Sciatic nerve (tissue), 2 donors: ENCODE results near the gene PSG1. TPM values are rescaled to one million over a fixed set of nuclear protein-coding genes. Genes with fewer than 3 reads are reported as not detected.
"Not testable (repeated sequence)": the region's sequence is repeated elsewhere in the genome, so short reads cannot be mapped to it uniquely, and the experiment has no call there.

ENCODE experiments used
- ATAC-seq: fragments of 200-7000 bp; cut with Tn5 transposase; one replicate; pipeline ENCODE4 v1.9.1; 2020; ENCODE audit warnings: mild to moderate bottlenecking, moderate library complexity
- DNase-seq: peaks from one replicate; pipeline ENCODE4 v3.0.0-alpha.2; 2020; ENCODE audit warnings: low spot score
- intact Hi-C: fragments of 100-400 bp; cut with DNase I; formaldehyde crosslinking; loops from one replicate; pipeline ENCODE4 v1.14.2; 2022
- total RNA-seq: library from RNA; stranded (reverse); fragmentation: NEBNext Ultra II Directional; extraction: Animal tissue kit (Norgen Biotek cat#: 25700); gene quantifications from one replicate; pipeline ENCODE4 v1.2.1, GENCODE V29; 2021
- donor health status: DM: no; HTN: no; CAD: no.
- donor health status: DM: no; HTN: no; CAD: no.

Gene PSG1
- total RNA-seq: not detected

DNA sequence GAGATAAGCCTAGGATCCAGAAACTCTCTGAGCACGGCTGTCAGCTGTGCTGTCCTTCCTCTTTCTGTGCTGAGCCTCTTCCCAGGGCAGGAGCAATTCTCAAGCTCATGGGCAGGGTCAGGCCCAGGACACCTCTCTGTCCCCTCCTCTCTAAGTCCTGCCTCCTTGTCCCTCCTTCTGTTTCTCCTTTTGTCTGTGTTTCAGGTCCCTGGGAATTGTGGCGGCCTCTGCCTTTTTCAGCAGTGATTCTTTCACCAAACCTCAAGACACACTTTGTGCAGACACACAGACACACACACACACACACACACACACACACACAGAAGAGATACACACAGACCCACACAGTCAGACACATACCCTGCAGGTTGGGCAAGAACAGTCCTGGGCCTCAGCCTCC lies at the start of gene PSG1:
Gene PSG1 (minus strand): TSS at position 101 of the 400 bp plus-strand sequence. CDS start 132 bp downstream, outside the sequence.
- intact Hi-C loops: no loop called here
- no peak for DNase-seq
- no peak for ATAC-seq

DNA sequence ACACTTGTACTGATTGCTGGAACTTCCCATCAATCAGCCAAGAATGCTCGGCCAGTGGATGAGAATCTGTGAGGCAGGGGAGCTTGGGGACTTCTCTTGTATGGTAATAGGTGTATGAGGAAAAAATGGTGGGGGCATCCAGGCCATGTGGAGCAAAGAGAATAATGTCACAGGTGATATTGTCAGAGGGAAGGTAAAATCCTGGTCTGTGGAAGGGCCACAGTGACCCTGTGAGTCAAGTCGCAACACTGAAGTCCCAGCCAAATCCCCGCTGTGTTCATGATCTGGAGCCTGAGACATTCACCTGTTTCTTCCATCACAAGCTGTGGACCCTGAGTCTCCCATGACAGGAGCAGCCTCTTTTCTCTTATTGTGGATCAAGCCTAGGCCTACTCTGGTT lies 49.4 kb upstream of the PSG1 start:
- no peak for DNase-seq
- ATAC-seq: no peak
- intact Hi-C loops: no loop called here

DNA sequence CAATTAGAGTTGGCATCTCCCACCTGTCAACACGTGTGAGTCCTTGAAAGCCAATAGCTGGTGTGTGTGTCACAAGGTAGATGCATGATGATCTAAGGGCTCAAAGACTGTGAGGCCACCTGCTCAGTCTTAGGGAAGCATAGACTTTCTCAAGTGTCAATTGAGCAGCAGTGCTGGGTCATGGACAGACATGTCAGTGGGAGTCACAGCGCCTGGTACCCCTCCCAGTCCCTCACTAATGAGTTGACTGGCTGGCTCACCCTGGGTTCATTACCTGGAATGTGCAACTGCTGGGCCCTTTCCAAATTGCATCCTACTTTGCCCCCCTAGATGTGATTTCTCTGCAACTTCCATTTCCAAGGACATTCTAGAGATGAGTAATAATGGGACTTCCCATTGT lies 47.3 kb upstream of the PSG1 start:
- ATAC-seq (no peak), DNase-seq (no peak)
- intact Hi-C loops: no loop called here

DNA sequence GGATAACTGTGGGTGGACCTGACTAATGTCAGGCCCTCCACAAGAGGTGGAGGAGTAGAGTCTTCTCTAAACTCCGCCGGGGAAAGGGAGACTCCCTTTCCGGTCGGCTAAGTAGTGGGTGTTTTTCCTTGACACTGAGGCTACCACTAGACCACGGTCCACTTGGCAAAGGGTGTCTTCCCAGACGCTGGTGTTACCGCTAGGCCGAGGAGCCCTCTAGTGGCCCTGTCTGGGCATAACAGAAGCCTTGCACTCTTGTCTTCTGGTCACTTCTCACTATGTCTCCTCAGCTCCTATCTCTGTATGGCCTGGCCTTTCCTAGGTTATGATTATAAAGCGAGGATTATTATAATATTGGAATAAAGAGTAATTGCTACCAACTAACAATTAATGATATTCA lies 43.6 kb upstream of the PSG1 start:
- intact Hi-C loops, ATAC-seq, DNase-seq: not testable (repeated sequence)

DNA sequence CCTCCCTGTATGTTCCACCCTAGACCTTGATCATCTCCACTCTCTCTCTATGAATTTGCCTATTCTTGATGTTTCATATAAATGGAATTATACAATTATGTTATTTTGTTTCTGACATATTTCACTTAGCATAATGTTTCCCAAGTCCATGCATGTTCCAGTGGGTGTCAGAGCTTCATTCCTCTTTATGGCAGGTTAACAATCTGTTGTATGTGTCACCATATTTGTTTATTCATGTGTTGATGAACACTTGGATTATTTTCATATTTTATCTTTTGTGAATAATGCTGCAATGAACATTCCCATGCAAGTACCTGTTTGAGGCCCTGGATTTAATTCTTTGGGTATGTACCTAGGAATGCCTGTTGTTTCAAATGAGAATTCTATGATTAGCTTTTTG lies 41.5 kb upstream of the PSG1 start:
- intact Hi-C loops, ATAC-seq, DNase-seq: not testable (repeated sequence)

DNA sequence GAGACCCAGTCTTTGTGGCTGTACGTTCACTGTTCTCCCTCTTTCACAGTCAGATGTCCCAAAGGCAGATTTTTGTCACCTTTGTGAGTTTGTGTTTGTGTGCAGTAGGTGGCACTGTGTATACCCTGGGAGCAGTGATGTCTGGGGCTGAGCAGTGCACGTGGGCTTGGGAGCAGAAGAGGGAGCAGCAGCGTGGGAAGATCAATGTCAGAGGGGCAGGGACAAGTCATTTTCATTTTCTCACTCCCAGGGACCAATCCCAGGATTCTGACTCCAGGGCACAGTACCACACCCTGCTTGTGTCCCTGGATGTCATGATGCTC lies 40.2 kb upstream of the PSG1 start:
- ATAC-seq (no peak), DNase-seq (no peak)
- intact Hi-C loops: no loop called here

DNA sequence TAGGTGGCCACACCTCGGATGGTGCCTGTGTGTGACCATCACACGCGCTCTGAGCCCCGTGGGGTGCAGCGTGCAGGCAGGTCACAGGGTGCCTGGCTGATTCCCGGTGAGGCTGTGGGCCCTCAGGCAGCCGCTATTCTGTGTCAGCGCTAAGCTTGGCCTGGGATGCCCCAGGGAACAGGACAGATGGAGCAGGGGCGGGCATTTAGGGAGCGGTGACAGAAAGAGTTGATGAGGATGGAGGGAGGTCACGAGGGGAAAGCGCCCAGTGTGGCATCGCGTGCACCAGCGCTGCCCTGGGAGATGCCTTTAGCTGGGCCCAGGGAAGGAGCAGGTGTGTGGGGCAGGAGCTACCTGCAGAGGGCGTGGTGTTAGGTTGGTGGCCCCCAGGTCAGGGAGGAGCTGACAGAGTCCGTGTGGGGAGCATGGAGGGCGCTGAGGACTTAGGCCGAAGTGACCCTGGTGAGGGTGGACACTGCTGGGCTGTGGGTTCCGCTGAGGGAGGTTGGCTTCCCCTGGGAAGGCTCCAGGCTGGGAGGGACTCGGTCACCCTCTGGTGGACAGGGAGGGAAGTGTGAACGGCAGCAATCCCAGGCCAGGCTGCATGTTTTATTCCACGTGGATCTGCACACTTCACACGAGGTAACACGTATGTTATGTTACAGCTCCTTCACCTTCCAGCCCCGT lies 39.7 kb upstream of the PSG1 start:
- intact Hi-C loops, ATAC-seq, DNase-seq: not testable (repeated sequence)

DNA sequence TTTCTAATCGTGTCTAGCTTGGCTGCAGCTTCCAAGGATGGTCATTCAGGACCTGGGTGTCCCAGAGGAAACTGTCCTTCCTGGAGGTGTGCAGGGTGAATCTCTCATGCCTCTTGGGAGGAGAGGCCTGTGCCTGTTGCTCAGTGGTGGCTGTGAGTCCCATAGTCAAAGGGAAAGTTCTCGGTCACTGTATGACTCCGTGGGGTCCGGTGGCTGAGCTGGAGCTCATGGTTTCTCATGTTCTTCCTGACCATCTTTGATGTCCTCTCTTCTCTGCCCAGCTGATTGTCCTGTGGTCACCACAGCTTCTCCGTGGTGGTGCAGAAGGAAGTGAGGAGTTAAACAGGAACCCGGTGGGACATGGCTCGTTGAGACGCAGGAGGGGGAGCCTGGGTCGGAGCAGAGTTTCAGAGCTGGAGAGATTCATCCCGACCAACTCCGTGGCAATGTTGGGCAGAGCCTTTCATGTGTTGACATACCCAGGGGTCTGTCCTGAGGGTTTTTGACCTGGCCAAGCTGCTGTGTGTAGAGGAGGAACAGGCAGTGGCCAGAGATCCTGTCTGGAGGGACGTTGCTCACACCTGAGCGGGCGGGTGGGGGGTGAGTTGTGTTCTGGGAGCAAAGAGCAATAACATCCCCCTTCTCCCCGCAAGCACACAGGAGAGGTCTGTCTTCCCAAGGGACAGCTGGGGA lies 39.0 kb upstream of the PSG1 start:
- DNase-seq, ATAC-seq, intact Hi-C loops: not testable (repeated sequence)

DNA sequence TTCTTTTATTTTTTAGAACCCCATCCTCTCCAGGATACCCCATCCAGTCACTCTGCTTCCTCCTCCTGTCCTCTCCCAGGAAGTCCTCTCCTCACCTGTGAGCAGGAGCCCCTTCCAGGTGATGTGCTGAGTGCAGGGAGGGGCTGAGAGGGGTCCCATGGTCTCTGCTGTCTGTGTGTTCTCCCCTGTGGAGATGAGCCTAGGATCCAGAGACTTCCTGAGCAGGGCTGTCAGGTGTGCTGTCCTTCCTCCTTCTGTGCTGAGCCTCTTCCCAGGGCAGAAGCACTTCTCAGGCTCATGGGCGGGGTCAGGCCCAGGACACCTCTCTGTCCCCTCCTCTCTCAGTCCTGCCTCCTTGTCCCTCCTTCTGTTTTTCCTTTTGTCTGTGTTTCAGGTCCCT lies 38.1 kb upstream of the PSG1 start, which contains the start of gene PSG6:
Gene PSG6 (minus strand): TSS at position 261 of the 400 bp plus-strand sequence. CDS start 102 bp downstream, at position 159.
- intact Hi-C loops, ATAC-seq, DNase-seq: not testable (repeated sequence)

DNA sequence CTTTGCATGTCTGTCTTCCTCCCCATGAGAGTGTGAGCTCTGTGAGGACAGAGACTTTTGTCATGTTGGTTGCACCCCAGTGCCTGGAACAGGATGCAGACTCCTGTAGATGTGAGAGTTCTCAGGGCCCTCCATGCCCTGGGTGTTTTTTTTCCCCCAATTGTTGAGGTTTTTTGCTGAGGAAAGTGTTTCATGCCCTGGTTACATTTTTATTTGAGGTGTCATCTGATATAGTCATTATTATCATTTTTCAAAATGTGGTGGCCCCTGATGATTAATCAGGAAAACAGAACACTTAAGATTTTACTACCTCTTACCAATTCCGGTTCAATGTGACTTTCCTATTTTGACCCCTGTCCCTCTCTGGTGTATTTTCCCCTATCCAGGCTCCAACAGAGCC lies 37.4 kb upstream of the PSG1 start:
- intact Hi-C loops, ATAC-seq, DNase-seq: not testable (repeated sequence)

DNA sequence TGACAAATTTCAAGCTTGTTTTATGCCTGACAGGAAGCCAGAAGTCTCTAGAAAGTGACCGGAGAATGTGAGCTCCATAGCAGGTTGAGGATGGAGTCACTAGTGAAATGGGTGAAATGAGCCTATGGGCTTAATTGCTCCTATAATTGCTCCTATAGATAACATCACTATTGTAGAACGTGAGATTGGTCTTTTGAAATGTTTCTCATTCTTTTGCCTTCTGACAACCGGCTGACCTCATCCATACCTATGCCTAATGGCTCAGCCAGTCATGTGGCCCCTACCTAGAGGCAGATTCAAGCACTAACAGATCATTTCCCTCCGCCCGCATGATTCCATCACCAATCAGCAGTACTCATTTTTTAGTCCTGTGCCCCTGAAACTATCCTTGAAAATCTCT lies 34.0 kb upstream of the PSG1 start:
- intact Hi-C loops, DNase-seq, ATAC-seq: not testable (repeated sequence)

DNA sequence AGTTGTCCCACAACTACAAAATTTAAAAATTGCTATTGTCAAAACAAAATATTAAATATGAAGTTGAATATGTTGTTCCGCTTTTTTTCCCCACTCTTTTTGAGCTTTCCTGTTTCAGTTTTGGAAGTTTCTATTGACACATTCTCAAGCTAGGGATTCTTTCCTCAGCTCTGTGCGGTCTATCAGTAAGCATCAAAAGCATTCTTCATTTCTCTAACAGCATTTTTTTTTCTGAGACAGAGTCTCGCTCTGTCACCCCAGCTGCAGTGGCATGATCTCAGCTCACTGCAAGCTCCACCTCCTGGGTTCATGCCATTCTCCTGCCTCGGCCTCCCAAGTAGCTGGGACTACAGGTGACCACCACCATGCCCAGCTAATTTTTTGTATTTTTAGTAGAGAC lies 33.4 kb upstream of the PSG1 start:
- DNase-seq, intact Hi-C loops, ATAC-seq: not testable (repeated sequence)

DNA sequence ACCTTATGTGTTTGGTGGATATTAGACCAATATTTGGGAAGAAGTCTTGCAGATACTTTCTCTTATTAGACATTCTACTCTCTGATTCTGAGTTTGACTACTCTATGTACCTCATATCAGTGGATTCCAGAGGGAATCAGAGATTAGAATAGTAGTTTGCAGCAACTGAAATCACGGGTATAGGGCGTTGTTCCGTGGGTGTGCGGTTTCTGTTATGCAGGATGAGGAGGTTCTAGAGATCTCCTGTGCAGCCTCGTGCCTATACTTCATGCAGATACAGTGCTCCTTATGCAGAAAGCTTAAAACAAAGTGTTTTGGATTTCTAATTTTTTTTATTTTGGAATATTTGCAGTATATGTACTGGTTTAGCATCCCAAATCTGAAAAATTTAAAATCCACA lies 32.2 kb upstream of the PSG1 start:
- ATAC-seq, intact Hi-C loops, DNase-seq: not testable (repeated sequence)

DNA sequence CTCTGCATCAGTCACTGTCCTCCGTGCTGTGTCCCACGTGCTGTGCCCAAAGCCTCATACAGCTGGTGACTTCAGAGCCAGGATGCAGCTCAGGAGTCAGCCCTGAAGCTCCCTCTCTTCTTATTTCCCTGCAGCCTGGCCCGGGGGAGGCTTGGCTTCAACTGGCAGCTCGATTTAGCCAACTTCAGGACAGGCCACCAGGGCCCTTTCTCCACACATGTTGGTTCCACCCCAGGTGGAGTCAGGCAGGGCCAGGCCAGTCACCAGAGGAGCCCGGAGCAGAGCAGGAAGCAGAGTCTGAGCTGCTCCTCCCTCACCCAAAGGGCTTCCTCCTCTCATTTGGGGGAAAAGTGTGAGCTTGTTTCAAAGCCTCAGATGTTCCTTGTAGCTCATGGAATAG lies 26.6 kb upstream of the PSG1 start:
- ATAC-seq, intact Hi-C loops, DNase-seq: not testable (repeated sequence)

DNA sequence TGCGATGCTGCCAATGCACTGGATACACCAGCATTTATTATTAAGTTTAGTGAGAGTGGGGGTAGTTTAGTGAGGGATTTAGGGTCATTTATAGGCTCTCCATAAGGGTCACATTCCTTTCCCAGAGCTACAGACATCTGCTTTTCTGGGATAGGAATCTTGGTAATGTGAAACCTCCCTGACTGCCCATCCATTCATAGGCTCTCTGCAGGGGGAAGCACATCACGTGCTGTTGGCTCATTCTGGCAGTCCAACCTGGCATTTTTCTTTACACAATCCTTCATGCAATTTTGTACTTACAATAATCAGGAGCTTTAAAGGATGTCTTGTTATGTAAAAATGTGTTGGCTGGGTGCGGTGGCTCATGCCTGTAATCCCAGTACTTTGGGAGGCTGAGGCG lies 21.0 kb upstream of the PSG1 start:
- ATAC-seq, intact Hi-C loops, DNase-seq: not testable (repeated sequence)

DNA sequence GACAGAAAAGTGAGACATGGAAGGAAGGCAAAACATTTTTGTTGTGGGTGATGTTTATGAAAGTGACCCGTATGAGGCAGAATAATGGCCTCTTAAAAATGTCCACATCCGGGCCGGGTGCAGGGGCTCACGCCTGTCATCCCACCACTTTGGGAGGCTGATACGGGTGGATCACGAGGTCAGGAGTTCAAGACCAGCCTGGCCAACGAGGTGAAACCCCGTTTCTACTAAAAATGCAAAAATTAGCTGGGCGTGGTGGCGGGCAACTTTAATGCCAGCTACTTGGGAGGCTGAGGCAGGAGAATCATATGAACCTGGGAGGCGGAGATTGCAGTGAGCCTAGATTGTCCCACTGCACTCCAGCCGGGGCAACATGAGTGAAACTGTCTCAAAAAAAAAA lies 20.2 kb upstream of the PSG1 start:
- DNase-seq, ATAC-seq, intact Hi-C loops: not testable (repeated sequence)

DNA sequence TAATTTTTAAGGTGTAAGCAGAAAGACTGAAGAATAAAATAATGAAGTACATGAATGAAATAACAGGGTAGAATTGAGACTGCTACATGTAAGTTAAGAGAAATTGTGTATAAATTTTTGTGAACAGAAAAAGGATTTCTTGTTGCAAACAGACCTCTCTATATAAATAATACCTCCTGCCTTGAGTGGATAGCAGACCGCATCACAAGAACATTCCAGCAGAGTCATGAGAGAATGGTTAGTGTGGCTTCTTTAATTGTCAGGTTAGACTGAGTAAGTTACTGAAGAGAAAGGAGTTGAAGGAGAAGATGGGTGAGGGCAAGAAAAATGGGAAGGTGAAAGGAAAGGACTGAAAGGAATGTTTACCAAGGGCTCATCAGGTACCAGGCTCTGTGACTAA lies 19.6 kb upstream of the PSG1 start:
- intact Hi-C loops, ATAC-seq, DNase-seq: not testable (repeated sequence)

DNA sequence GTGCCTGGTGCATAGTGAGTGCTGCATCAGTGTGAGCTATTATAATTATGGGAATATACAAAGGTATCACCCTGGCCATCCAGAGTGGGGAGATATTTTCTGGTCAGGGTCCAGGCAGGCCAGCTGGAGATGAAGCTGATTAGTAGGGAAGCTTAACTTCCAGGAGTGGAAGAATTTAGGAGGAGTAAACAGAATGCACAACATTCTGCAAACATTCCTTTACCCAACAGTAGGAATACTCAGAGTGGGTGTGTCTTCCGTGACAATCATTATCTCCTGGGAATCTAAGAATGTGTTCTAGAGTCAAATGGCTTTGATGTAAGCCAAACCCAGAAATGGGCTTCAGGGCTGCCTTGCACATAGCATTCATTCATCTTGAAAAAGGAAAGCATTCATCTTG lies 19.1 kb upstream of the PSG1 start:
- DNase-seq, ATAC-seq, intact Hi-C loops: not testable (repeated sequence)

DNA sequence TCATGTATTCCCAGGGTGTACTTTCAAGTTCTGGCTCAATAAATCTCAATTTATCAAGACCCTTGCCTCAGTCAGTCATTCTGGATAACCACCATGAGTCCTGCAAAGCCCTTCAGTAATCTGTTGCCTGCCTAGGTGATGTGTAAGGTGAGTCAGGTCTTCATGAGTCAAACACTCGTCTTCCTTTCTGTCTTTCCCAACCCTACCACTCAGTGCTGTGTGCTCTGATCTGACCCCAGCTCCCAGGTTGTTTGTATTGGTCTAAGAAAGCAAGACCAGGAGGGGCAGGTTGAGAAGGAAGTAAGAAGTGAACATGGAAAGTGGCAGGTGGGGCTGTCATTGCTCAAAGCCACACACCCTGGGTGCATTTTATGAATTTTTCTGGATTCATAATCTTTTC lies 18.2 kb upstream of the PSG1 start:
- ATAC-seq, DNase-seq, intact Hi-C loops: not testable (repeated sequence)

DNA sequence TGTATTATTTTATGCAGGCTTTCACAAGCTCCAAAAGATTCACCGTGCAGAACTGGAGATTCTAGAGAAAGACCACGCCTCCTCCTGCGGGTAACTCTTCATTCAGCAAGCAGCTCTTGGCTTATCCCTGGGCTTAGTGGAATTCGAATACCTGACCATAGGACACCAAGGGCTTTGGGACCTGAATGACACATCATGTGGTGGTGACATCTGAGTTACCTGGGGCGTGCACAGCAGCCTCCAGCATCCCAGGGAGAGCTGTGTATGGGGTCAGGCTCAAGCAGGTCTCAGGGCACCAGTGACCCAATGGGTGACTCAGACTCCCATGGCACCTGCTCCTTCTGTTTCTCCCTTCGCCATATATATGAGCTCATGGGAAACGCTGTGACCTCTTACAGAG lies 10.9 kb upstream of the PSG1 start:
- DNase-seq, ATAC-seq, intact Hi-C loops: not testable (repeated sequence)
